Right ventricle myocardium inferior (tissue), 1 donor: ENCODE data around the gene THSD4. TPM values are rescaled to one million over a fixed set of nuclear protein-coding genes. Genes with fewer than 3 reads are reported as not detected.

ENCODE experiments used
- ATAC-seq: fragments of 200-7000 bp; cut with Tn5 transposase; one replicate; pipeline ENCODE4 v1.9.1; 2020; ENCODE audit warnings: mild to moderate bottlenecking, moderate library complexity
- DNase-seq: peaks from one replicate; pipeline ENCODE4 v3.0.0; 2021; ENCODE audit errors: missing footprints
- intact Hi-C: fragments of 100-400 bp; cut with DNase I; formaldehyde crosslinking; loops from one replicate; pipeline ENCODE4 v1.11.0; 2022
- total RNA-seq: library from RNA; stranded (reverse); fragmentation: NEBNext Ultra II Directional; extraction: Animal tissue kit (Norgen Biotek cat#: 25700); gene quantifications from one replicate; pipeline ENCODE4 v1.2.1, GENCODE V29; 2021
- donor health status: DM: no; HTN: yes; CAD: no; lungs with severe emphysema.

Gene THSD4
- total RNA-seq, 1 donor from 2014 or later: 73.1 TPM

DNA sequence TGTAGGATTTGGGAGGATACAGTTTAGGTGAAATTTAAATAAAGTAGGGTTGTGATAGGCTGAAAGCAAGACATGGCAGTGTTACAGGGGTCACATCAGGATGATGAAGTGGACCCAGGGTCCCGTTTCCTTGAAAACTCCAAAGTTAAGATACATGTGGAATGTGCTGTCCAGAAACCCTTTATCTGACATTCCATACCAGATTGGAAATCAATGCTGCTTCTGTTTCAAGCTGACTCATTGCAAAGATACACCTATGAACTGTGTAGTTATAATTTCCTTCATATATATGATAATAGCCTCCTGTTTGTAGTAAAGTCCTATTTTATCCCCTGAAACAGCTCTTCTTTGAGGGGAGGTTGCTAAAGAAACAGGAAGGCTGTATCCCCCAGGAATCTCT lies 624.1 kb downstream of the THSD4 start:
- ATAC-seq: no peak
- intact Hi-C loops: loop anchor here (10.0 kb wide), 1 partner anchor 205 kb away; no protein-coding TSS in a partner anchor
- DNase-seq: no peak

DNA sequence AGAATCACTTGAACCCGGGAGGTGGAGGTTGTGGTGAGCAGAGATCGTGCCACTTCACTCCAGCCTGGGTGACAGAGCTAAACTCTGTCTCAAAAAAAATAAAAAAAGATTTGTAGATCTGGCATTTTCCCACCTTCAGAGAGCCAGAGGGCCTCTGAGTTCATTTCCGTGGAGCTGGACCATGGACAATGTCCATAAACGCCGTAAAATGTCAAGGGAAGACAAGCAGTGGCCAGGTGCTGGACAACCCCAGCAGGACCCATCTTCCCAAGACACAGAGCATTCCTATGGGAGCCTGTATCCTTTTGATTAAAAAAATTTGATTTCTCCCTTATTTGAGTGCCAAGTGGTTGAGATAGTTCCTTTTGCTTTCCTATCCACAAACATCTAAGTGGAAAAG lies 627.7 kb downstream of the THSD4 start:
- no peak for ATAC-seq
- intact Hi-C loops: loop anchor here (5.0 kb wide), 1 partner anchor 414 kb away; no protein-coding TSS in a partner anchor
- DNase-seq: no peak

DNA sequence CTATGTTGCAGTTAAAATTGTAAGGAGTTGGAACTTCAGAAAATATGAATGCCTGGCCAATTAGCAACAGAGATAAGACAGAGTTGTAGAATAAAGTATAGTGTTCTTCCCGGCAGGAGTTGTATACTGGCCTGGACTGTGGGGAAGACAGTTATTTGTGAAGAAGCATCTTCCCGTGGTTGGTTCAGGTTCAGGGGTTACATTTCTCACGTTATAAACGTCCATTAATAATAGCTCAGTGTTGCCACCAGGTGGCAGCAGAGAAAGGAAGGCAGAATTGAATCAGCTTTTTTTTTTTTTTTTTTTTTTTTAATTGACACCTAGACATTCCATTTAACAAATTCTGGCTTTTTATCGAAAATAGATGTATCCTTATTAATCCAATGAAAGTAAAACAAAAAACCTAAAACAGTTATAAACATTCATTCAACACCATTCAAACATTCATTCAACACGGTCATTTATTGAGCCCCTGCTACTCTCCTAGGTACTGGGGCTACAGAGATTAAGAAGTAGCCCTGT lies 628.7 kb downstream of the THSD4 start:
- ATAC-seq (no peak), DNase-seq (no peak)
- intact Hi-C loops: loop anchor here (2.0 to 5.0 kb wide), 2 partner anchors 57 to 413 kb away; no protein-coding TSS in a partner anchor

DNA sequence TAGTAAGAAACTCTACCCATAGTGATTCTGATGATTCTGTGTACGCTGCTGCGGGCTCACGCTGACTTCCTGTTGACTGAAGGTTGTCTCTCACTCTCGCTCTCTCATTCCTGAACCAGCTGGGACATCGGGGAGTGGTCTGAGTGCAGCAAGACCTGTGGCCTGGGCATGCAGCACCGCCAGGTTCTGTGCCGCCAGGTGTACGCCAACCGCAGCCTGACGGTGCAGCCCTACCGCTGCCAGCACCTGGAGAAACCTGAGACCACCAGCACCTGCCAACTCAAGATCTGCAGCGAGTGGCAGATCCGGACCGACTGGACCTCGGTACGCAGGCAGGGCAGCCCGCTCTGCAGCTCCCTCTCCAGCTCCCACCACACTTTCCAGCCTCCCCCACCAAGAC lies 631.4 kb downstream of the THSD4 start:
- DNase-seq: no peak
- intact Hi-C loops: no loop called here
- no peak for ATAC-seq

DNA sequence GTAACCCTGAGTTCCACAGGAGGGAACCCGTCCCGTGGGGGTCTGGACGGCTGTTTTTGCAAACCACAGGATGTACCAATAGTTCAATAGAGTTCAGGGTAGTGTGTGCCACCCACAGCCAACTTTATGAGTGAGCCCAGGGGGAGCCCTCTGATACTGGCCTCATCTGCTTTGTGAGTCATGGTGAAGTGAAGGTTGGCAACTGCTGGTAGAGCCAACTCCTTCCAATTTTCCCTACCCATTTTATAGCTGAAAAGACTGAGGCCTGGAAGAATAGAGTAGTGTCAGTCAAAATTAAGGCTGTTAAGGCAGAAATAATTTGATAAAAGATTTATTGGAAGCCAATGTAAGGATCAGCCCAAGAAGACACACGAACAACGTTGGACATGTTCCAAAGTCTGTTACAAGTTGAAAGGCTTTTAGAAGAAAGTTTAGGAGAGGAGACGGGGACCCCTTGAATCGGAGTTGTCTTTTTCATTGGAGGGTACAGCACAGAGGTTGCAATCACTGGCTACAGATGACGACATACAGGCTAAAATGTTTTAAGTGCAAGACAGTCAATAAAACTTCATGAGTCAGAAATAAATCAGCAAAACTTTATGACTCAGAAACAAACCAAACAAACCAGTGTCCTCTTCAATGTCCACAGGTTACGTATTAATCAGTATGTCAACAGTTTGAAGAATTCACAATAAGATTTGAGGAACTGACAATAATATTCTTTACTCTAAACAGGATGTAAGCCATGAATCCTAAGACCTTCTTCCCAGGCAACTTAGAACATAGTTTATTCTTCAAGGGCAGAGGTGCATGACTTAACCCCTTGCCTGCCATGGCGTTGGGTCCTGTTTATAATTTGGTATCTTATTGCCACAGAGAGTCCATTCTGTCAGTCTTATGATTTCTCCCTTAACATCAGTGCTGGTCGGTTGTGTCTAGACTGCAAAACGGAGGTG lies 632.1 kb downstream of the THSD4 start:
- intact Hi-C loops: no loop called here
- no peak for ATAC-seq

DNA sequence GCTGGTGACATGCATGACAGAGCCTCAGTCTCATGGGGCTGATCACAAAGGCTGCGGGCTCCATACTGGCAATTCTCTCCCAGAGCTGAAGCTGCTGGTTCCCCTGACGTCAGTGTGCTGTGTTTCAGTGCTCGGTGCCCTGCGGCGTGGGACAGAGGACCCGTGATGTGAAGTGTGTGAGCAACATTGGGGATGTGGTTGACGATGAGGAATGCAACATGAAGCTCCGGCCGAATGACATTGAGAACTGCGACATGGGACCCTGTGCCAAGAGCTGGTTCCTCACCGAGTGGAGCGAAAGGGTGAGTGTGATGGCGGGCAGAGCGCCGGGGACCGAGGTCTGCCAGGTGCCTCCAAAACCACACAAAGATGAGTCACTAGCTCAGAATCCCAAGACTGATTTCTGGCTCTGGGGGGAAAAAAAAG lies 633.0 kb downstream of the THSD4 start:
- intact Hi-C loops: no loop called here
- ATAC-seq: no peak
- DNase-seq: no peak

More for the DNA sequence above, 632.1 kb downstream of the THSD4 start:
- no peak for DNase-seq

DNA sequence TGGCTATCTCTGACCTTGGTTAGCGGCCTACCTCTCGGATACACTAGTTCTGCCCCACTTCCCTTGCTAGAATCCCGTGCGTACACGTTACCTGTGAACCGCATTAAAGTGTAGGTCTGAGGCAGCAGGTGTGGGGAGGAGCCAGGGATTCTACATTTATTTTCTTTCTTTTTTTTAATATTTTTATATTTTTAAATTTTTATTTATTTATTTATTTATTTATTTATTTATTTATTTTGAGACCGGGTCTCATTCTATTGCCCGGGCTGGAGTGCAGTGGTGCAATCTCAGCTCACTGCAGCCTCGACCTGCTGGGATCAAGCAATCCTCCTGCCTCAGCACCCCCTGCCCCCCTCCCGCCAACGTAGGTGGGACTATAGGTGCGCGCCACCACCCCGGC lies 634.2 kb downstream of the THSD4 start:
- DNase-seq: no peak
- intact Hi-C loops: no loop called here
- ATAC-seq: no peak

DNA sequence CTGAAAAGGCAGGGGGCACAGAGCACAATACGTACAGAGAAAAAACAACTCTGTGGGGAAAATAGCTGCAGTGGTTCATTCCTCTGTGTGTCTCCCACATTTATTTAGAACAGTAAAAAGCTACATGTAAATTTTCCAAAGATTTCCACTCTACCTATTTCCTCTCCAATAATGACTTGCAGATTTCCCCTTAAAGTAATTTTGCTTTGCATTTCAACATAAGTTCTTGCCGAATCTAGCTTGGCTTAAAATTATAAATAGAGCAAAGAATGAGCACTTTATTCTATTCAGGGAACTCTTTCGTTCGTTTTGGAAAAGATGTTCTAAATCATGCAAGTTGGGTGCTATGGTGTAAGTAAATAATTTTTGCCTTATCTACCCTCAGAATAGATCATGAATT lies 636.9 kb downstream of the THSD4 start:
- no peak for DNase-seq
- no peak for ATAC-seq
- intact Hi-C loops: no loop called here

DNA sequence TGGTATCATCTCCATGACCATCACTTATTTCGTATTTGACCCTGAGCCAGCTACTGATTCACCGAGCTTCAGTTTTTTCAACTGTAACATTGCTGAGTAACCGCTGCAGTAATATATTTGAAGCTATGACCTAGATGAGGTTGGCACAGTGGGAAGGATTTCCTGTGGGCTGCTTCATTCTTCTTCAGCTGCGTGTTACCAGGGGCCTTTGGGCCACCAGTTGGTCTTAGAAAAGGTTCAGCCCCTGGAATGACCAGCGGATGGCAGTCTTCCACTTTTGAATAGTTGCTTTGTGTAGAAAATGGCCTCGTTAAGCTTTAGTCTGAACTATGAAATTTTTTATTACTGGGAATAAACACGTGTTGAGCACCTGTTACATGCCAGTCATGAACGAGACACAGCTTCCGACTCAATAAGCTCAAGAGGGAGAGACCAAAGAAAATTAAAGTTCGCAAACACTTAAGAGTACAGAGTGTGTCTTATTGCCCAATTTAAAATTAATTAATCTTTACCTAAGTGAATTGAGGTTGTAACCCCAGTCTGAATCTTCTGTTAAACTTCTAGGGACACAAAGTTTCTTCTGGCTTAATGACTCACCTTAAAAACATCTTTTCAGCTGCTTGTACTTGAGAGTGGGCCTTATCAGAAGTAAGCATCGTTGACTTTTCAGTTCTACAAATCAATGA lies 637.5 kb downstream of the THSD4 start:
- intact Hi-C loops: no loop called here
- no peak for DNase-seq
- no peak for ATAC-seq

DNA sequence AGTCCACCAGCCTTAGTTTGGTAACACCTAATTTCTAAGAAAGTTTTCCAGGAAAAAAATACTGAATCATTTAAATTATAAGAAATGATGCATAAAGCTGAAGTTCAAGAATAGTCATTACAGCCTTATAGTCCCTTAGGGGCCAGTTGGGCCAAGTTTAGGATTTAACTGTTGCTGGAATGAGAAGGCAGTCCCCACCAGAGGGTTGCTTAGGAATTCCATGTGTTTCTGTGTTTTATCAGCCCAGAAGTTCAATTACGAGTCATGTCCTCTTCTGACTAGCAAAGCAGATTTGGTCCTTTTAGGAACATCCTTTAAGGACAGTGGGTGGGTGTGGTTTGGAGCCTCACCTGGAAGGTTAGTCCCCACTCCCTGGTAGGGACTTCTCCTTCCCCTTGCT lies 638.1 kb downstream of the THSD4 start:
- no peak for ATAC-seq
- intact Hi-C loops: no loop called here

DNA sequence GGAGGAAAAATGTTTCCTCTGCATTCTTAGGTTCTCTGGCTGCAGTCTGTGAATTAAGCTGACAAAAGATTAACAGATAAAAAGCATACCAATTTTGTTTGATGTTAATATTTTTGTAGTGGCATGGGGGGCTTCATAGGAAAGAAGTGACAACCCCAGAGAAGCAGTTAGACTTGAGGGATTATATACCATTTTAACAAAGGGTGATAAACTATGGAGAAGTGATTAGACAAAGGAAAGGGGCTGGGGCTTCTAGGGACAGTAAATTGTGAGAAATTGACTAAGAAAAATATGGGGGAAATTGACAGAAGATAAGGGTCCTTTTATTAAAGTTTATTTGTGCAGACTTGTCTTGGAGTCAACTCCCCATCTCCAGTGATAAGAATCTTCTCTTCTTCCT lies 639.4 kb downstream of the THSD4 start:
- DNase-seq (no peak), ATAC-seq (no peak)
- intact Hi-C loops: no loop called here

More for the DNA sequence above, 638.1 kb downstream of the THSD4 start:
- no peak for DNase-seq

DNA sequence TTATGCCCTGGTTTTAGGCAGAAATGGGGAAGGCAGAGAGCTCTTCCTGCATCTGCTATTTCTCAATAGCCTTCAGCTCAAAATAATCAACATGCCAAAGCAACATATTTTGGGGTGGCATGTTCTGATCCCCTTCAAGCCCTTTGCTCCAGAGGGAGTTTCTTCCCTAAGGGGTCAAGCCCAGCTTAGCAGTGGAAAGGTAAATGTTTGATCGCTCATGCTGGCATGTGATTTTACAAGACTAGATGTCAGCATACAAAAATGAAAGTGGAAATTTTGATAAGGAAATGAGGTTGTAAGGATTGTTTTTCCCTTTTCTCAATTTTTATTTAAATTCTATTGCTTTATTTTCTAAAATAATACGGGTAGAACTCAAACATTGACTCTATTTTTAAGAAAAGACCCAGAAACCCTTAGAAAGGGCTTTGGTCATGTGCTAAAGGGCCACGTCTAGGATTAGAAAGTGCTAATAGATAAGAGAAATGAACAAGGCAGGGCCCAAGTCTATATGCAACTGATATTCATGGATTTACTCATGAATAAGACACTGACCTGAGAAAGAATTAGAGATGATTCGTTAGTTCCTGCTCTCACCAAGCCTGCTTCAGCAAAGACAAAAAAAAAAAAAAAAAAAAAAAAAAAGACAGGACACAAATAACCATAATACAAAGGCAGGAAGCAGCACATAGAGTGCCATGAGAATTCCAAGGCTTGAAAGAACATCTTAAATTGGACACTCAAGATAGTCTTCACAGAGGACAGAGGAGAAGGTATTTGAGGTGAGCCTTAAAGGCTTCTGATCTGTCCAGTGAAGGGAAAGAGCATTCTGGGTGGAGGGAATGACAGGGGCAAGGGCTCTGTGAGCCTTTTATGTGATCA lies 640.1 kb downstream of the THSD4 start:
- DNase-seq: no peak
- intact Hi-C loops: no loop called here
- ATAC-seq: no peak

DNA sequence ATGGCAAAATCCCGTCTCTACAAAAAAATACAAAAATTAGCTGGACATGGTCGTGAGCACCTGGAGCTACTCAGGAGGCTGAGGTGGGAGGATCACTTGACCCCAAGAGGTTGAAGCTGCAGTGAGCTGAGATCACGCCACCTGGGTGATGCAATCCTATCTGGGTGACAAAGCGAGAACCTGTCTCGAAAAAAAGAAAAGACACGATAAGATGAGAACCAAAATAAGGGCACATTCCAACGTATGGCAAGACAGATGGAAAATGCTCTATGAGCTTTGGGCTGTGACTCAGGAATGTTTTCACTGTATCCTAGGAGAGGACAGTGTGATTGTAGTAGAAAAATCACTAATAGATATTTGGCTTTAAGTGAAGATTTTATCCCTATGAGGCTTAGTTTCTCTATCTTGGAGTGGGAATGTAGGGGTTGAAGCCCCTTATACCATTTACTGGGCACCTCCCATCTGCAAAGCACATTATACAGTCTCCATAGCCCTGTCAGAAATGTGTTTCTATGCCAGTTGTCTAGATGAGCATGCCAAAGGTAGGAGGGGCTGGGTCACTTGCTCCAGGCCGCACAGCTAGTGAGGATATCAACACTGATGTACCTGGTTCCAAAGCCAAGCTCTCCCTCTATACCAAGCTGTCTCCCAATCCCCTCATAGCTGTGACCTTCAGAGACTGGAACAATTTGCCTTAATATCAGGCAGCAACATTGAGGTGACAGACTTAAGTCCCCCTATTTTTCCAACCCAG lies 641.5 kb downstream of the THSD4 start:
- DNase-seq: no peak
- no peak for ATAC-seq
- intact Hi-C loops: no loop called here

DNA sequence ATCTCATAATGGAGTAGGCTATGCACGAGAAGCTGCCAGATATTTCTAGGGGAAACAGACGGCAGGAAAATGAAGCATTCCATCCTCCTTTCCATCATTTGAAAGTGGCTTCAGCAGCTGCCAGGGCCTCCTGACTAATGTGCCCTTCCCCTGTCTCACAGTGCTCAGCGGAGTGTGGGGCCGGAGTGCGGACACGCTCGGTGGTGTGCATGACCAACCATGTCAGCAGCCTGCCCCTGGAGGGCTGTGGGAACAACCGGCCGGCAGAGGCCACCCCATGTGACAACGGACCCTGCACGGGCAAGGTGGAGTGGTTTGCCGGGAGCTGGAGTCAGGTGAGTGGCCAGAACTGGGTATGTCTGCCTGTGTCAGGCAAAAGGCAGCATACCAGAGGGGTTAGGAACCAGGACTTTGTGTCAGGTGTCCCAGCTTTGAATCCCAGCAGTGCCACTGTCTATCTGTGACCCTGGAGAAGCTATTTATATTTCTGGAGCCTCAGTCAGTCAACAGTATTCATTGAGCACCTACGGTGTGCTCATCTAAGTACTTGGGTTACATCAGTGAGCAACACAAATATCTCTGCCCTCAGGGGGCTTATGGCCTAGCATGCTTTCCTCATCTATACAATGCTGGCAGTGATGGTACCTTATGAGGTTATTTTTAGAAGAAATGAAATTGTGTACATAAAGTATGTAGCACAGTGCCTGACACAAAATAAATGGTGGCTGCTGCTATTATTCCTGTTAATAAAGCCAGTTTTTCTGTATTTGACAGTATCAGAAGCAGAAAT lies 642.7 kb downstream of the THSD4 start:
- DNase-seq (no peak), ATAC-seq (no peak)
- intact Hi-C loops: no loop called here

DNA sequence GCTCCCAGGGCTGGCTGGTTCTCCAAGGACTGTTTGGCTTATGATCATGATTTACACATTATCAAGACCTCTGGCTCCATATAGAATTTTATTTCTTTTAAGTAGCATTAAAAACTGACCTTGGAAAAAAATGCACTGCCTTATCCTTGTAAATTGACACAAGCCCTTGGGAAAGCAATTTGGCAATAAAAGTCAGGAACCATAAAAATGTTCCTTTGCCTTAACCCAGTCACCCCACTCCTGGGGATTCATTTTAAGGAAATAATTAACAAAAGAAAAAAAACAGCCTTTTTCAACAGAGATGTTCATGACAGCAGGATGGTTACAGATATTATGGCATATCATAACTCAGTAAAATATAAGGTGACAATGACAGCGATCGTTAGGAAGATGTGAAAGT lies 643.4 kb downstream of the THSD4 start:
- intact Hi-C loops: no loop called here
- DNase-seq (no peak), ATAC-seq (no peak)

DNA sequence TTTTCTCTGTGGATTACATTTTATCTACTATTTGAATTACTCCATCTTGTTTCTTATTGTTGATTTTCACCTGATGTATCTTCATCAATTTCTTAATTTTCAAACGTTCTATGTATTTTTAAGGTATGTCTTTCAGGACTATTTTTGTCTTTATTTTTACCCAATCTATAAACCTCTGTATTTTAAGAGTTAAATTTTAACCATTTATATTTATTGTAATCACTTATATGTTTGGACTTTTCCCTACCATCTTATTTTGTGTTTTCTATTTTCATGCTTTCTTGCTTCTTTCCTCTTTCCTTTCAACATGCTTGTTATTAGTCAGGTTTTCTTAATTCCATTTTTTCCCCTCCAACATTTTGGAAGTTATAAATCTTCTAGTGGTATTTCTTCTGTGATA lies 645.6 kb downstream of the THSD4 start:
- no peak for DNase-seq
- intact Hi-C loops: no loop called here
- ATAC-seq: no peak

DNA sequence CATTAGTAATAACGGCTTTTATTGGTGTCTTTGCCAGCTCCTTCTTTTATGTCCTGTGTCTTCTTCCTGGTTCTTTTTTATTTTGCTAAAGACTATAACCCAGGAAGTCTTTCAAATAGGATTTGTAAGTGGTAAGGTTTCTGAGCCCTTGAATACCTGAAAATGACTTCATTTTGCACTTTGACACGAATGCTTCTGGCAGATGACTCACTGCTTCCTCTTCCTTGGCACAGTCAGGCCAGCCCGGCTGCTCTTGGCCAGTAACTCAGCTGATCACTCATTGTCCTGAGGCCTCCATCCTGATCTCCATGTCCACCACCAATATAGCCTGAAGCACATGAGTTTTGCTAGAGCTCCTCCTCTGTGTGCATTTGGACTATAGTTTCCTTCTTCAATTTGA lies 646.4 kb downstream of the THSD4 start:
- intact Hi-C loops: no loop called here
- DNase-seq: no peak
- no peak for ATAC-seq
